GM19463 (cell line): Measurements from ENCODE around the gene IGSF1.
"Not testable (repeated sequence)": the region's sequence is repeated elsewhere in the genome, so short reads cannot be mapped to it uniquely, and the experiment has no call there.

Experiments used
- ATAC-seq: cut with Tn5 transposase; IDR thresholded peaks from one replicate; pipeline ENCODE4 v1.9.1; 2021; ENCODE audit warnings: mild to moderate bottlenecking, moderate library complexity; ENCODE audit not compliant: unreplicated experiment

Gene IGSF1

DNA sequence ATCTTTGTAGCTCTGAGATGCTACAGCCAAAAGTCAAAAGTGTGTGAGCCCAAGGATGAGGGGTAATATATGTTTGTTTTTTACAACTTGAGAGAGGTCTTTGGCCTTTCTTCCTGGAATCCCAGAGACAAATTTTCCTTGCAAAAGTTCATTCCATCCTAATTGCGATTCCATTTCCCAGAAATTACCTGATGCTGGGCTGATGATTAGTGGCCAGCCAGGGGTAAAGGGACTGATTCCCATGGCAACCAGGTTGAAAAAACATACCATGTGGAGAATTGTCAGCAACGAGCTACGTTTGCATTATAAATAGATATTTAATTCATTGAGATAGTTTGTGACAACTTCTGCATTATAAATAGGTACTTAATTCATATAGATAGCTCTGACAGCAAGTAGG lies 17.8 kb downstream of the IGSF1 start:
- ATAC-seq: no peak

DNA sequence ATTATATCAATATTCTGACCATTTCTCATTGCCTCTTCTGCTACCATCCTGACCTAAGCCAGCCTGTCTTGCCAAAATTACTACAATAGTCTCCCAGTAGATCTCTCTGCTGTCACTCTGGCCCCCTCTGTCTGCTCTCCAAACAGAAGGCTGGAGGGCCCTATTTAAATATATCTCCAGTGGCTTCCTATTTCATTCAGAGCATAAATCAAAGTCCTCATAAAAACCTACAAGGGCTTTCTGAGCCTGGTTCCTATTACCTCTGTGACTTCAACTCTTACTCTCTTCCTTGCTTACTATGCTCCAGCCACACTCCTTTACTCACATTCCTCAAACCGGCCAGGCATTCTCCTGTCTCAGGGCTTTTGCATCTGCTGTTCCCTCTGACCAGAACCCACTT lies 19.0 kb downstream of the IGSF1 start:
- ATAC-seq: no peak

DNA sequence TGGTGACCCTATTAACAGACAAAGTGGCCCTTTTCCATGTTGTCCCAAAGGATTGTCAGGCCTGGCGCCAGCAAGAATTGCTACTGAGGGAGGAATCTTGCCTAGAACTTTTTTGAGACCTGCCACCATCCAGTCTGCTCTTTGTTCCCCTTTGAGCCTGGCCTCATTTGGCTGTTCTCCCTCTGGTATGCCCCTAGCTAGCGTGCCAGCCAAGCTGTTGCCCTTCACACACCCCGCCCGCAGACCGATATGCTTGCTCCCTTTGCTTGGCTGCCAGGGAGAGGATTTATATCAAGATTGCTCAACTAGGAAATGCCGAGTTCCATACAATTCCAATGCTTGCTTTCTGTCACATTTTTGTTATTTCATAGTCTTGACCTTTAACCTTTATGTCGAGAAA lies 24.4 kb downstream of the IGSF1 start:
- no peak for ATAC-seq

DNA sequence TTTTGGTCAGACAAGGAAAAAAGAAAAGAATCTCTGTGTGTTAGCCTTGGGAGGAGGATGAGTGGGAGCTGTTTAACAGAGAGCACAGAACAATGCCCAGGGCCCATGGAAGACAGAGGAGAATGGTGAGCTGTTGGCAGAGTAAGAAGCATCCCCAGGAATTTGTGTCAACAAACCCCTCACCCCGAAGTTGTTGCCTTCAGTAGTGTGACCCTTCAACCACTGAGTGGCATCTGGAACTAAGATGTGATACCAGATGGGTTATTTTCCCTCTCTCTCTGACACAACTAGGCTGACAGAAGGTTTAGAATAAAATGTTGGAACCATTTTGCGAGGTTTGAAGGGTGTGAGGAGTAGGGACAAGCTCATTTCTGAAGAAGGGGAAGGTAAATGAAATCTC lies 25.1 kb downstream of the IGSF1 start:
- no peak for ATAC-seq

DNA sequence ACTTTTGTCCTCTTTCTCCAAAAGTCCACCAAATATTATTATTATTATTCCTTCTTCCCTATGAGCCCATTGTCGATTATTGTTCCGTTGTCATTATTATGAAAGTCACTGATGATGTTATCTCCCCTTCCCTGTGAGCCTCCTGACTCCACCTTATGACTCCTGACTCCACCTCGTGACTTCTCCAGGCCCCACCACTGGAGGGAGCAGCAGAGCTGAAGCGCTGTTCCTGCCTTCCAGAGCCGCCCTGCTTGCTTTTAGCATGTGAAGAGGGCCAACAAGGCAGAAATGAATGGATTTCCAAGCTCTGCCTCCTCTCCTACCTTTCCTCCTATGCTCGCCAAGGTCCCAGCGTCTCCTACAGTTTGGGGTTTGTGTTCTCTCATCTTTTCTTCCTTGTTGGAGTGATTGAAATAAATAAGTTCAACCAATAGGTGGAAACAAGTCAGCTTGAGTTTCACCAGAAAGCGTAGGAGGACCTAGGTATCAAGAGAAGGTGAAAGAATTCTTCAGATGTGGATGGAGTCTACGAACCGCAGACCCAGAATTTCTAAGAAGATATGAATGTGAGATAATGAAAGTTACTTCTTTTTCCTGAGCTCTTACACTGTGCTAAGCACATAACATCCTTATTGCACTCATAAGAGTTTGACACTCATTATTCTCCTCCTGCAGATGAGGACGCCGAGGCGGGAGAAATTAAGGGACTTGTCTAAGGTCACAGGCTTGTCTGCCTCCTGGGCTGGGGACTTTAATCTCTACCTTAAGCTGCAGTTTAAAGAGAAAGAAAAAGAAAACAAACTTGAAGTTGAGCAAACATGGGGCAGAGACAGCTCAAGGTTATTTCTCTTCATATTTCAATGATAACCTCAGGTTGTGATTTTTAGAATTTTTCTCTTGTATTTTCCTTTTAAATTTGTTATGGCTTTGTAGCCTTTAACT lies 26.1 kb downstream of the IGSF1 start:
- peak; percentile 57 for ATAC-seq

DNA sequence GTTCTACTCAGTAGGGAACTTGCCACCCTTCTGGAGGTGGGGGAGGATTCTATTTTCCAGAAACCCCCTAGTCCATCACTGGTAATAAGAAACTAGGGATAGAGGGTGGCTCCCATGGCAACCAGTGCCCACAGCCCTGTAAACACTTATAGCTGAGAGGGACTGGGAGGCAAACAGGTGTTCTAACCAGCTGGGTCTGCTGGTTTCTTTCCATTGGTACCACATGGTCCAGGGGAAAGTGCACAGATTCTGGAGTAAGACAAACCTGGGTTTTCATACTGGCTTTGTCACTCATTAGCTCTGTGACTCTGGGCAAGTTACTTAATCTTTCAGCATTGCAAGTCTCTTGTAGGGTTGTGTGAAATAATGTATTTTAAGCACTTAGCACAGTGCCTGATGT lies 26.9 kb downstream of the IGSF1 start:
- no peak for ATAC-seq

DNA sequence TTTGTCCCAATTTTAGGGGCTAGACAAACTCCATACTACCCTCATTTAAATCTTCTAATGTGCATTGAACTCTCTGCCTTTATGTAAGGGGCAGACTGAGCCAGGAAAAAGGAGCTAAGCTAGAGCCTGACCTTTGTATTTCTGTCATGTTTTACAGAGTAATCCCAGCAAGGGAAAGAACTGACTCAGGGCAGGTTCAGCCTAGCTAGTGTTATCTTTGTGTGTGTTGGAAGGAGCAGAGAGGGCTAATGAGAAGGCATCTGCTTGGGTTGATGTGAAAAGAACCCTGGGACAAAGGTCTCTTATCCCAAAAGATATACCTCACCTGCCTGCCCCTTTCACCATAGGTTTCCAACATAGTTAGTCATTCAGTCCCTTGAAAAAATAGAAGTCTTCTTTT lies 31.7 kb downstream of the IGSF1 start:
- no peak for ATAC-seq

DNA sequence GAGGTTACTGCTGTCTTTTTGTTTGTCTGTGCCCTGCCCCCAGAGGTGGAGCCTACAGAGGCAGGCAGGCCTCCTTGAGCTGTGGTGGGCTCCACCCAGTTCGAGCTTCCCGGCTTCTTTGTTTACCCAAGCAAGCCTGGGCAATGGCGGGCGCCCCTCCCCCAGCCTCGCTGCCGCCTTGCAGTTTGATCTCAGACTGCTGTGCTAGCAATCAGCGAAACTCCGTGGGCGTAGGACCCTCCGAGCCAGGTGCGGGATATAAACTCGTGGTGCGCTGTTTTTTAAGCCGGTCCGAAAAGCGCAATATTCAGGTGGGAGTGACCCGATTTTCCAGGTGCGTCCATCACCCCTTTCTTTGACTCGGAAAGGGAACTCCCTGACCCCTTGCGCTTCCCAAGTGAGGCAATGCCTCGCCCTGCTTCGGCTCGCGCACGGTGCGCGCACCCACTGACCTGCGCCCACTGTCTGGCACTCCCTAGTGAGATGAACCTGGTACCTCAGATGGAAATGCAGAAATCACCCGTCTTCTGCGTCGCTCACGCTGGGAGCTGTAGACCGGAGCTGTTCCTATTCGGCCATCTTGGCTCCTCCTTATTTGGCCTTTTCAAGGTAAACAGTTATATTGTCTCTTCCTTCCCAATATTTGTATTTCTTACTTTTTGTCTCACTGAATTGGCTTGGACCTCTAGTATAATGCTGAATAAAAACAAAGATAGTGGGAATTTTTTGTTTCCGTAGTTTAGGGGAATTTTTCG lies 37.9 kb downstream of the IGSF1 start:
- not testable (repeated sequence) for ATAC-seq

DNA sequence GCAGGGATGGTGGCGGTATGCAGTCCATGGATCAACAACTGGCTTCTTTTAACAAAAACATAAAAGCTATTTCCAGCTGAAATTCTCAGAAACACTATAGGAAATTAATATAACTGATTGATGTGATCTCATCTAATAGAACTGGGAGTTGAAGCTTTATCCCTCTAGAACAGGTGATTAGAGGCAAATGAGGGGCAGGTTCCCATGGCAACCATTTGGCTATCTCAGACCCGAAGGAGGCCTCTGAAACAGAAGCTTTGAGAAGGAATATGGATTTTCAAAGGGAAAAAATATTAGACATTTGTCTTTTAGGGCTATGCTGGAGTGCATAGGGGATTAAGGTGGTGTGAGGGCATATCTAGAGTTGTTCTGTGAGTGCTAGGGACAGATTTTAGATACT lies 50.0 kb downstream of the IGSF1 start:
- no peak for ATAC-seq

DNA sequence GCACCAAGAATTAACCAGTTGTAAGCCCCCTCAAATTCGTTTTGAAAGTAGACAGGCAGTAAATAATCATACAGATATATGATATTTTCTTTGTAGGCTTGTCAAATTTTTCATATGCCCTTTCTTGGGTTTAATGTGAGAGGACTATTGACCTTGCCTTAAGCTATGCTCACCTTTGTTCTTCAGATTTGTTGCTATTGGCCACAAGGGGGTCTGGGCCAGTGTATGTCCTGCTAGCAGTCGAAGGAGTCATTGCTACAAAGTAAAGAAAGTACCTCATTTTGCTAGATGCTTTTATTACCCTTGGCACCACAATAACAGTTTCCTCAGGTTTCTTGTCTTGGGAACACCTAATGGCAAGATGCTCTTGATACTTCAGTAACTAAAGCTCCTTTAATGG lies 51.7 kb downstream of the IGSF1 start:
- ATAC-seq: no peak

DNA sequence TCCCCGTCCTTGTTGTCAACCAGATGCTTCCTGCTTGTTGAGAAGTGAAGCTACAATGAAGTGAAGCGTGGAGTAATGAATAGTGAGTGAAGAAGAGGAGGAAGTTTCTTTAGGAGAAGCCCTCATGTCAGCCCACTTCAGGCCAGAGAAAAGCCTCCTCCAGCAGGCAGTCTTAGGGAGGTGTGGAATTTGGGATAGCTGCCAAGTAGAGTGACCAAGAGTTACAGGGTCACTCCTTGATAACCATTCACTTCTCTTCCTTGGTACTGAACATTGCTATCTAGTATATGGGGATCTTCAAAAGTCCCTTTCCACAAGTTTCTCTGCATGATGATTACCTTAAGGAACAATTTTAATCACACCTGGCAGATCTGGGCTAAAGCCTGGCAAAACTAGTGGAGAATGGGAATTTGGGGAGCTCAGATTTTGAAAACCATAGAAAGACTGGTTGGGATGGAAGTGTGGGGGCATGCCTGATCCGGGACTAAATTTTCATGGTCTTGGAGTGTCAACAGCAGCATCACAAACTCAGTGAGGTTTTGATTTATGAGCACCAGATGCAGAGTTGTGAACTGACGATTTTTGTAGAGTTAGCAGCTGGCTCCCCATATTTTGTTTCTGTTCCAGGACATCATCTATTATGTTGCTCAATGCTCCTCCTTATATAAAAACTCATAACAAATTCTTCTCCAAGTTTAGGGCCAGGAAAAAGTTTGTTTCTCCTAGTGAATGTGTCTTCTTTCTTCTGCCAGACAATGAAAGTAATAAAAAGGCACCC lies 53.1 kb downstream of the IGSF1 start:
- no peak for ATAC-seq

DNA sequence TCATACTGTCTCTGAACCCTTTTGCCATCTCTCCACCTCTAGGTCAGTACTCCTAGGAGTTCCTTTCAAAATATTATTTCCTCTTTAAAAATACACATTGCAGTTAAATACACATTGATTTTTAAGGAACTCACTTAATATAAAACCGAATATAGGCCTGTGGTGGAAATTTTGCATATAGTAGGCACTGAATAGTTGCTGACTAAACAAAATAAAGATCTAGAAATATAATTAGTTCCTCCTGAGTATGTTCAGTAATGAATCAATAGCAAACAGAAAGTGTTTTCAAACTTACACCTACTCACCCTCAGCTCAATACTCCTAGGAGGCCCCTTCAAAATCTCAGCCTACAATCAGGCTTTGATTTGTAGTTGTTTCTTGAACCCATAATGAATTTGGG lies 61.5 kb downstream of the IGSF1 start:
- no peak for ATAC-seq

DNA sequence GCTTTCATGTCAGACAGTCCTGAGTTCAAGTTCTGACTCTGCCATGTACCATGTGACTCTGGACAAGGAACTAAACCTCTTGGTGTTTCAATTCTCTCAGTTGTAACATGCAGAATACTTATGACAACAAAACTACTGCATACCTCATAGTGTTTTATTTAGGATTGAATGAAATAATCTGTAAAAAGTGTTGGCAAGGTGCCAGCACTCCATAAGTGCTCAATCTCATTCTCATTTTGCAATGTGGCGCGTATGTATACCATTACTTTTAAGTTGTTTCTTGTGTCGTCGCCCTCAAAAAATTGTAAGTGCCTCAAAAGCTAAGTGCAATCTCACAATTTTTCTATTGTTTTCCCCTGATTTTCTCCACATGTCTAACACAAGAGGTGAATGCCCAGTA lies 62.5 kb downstream of the IGSF1 start:
- ATAC-seq: no peak

DNA sequence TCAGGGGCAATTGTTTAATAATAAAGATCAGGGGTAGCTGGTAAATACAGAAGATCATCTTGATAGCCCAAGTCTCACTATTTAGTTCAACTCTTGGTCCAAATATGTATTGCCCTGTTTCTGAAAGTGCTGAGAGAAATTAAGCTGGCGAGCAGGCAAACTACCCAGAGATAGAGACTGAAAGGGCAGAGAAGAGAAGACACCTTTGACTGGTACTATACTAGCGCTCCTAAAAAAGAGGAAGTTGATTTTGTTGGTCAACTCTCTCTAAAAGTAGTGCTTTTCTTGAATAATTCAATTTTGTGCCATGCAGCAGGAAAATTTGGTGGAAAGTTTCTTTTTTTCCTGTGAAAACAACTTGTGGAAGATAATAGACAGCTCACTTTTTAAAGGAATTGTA lies 64.0 kb downstream of the IGSF1 start:
- ATAC-seq: no peak
